ENCODE results near the gene NEK8.
"Not testable (repeated sequence)": the region's sequence is repeated elsewhere in the genome, so short reads cannot be mapped to it uniquely, and the experiment has no call there.

The NEK8 gene

GRCh38 chr17:28763137-28763799 is 34.7 kb downstream of the NEK8 start:
- DNase-seq, result no peak
- H3K27me3 ChIP-seq (replicated peaks), result no peaks in the 10 kb centered on the region
- H3K4me3 ChIP-seq (ENCODE audit: low read depth, low read length), result no peak overlapping the region
- peaks cover 47% of the 10 kb centered on the region for H3K36me3 ChIP-seq (replicated peaks)
- H3K27ac ChIP-seq, result no peak overlapping the region
- in situ Hi-C loops (cut with HindIII; ENCODE audit: low pct_ligation_motif_present, low sequenced_read_pairs), result no loop called here
- TF ChIP-seq CTCF (IDR thresholded peaks at IDR 0.05; ENCODE audit: low read depth, low read length, missing control alignments), result no peak

- H3K36me3 ChIP-seq (replicated peaks), result peaks cover 42% of the 10 kb centered on the region
- peak; percentile 81 for DNase-seq
- no peak overlapping the region for H3K4me3 ChIP-seq (ENCODE audit: low read depth, low read length)
- in situ Hi-C loops (cut with HindIII; ENCODE audit: low pct_ligation_motif_present, low sequenced_read_pairs), result no loop called here
- no peaks in the 10 kb centered on the region for H3K27me3 ChIP-seq (replicated peaks)
- TF ChIP-seq CTCF (IDR thresholded peaks at IDR 0.05; ENCODE audit: low read depth, low read length, missing control alignments), result peak; percentile 84
- no peak overlapping the region for H3K27ac ChIP-seq
Observed at GRCh38 chr17:28763804-28764266, 35.2 kb downstream of the NEK8 start.

- no peaks in the 10 kb centered on the region for H3K27me3 ChIP-seq (replicated peaks)
- H3K27ac ChIP-seq, result no peak overlapping the region
- in situ Hi-C loops (cut with HindIII; ENCODE audit: low pct_ligation_motif_present, low sequenced_read_pairs), result no loop called here
- TF ChIP-seq CTCF (IDR thresholded peaks at IDR 0.05; ENCODE audit: low read depth, low read length, missing control alignments), result no peak
- no peak for DNase-seq
- H3K36me3 ChIP-seq (replicated peaks), result peaks cover 30% of the 10 kb centered on the region
- H3K4me3 ChIP-seq (ENCODE audit: low read depth, low read length), result no peak overlapping the region
Observed at GRCh38 chr17:28765038-28765437, 36.5 kb downstream of the NEK8 start.

GRCh38 chr17:28773736-28774135 is 45.1 kb downstream of the NEK8 start:
- no peak for DNase-seq
- no peak overlapping the region for H3K4me3 ChIP-seq (ENCODE audit: low read depth, low read length)
- in situ Hi-C loops (cut with HindIII; ENCODE audit: low pct_ligation_motif_present, low sequenced_read_pairs), result no loop called here
- TF ChIP-seq CTCF (IDR thresholded peaks at IDR 0.05; ENCODE audit: low read depth, low read length, missing control alignments), result no peak
- H3K27ac ChIP-seq, result no peak overlapping the region
- H3K27me3 ChIP-seq (replicated peaks), result no peaks in the 10 kb centered on the region
- peaks cover 3% of the 10 kb centered on the region for H3K36me3 ChIP-seq (replicated peaks)

GRCh38 chr17:28774206-28774605 is 45.6 kb downstream of the NEK8 start:
- Histone ChIP-seq H3K36me3 (replicated peaks) (peaks cover 3% of the 10 kb centered on the region), H3K4me3 (ENCODE audit: low read depth, low read length) (no peak overlapping the region), H3K27me3 (replicated peaks) (no peaks in the 10 kb centered on the region), H3K27ac (no peak overlapping the region)
- no peak for TF ChIP-seq CTCF (IDR thresholded peaks at IDR 0.05; ENCODE audit: low read depth, low read length, missing control alignments)
- DNase-seq, result no peak
- in situ Hi-C loops (cut with HindIII; ENCODE audit: low pct_ligation_motif_present, low sequenced_read_pairs), result no loop called here

GRCh38 chr17:28777178-28777577 is 48.6 kb downstream of the NEK8 start:
- no peak for TF ChIP-seq CTCF (IDR thresholded peaks at IDR 0.05; ENCODE audit: low read depth, low read length, missing control alignments)
- in situ Hi-C loops (cut with HindIII; ENCODE audit: low pct_ligation_motif_present, low sequenced_read_pairs), result no loop called here
- Histone ChIP-seq H3K27ac (no peak overlapping the region), H3K4me3 (ENCODE audit: low read depth, low read length) (no peak overlapping the region), H3K27me3 (replicated peaks) (no peaks in the 10 kb centered on the region), H3K36me3 (replicated peaks) (peaks cover 3% of the 10 kb centered on the region)
- DNase-seq, result no peak

GRCh38 chr17:28779601-28780000 is 51.0 kb downstream of the NEK8 start:
- H3K36me3 ChIP-seq (replicated peaks); H3K27ac ChIP-seq; H3K27me3 ChIP-seq (replicated peaks); DNase-seq; H3K4me3 ChIP-seq (ENCODE audit: low read depth, low read length); in situ Hi-C loops (cut with HindIII; ENCODE audit: low pct_ligation_motif_present, low sequenced_read_pairs): not testable (repeated sequence)

All from brain microvascular endothelial cell (primary cell).